RWPE2 (cell line): ENCODE measurements around the gene ADAMTSL2.

Experiments used
- ATAC-seq: fragments of 200-7000 bp; cut with Tn5 transposase; 3 replicates; pipeline ENCODE4 v1.9.1; 2021; ENCODE audit warnings: low read depth
- DNase-seq: peaks from one replicate; pipeline ENCODE4 v3.0.0-alpha.2; 2020; ENCODE audit warnings: low spot score
- H3K27ac ChIP-seq: fragments of 450-650 bp; 2 replicates; pipeline ENCODE4 v1.5.1; 2017; ENCODE audit warnings: mild to moderate bottlenecking; ENCODE audit not compliant: poor library complexity, severe bottlenecking
- H3K27me3 ChIP-seq: fragments of 250-450 bp; sonication (Bioruptor Pico); 2 replicates; pipeline ENCODE4 v1.5.1; 2021; ENCODE audit warnings: mild to moderate bottlenecking, moderate library complexity; ENCODE audit not compliant: insufficient read depth, poor library complexity, severe bottlenecking
- H3K36me3 ChIP-seq: fragments of 250-450 bp; sonication (Bioruptor Pico); 2 replicates; pipeline ENCODE4 v1.5.1; 2020; ENCODE audit warnings: low read depth, mild to moderate bottlenecking, moderate library complexity
- H3K4me1 ChIP-seq: fragments of 250-450 bp; sonication (Bioruptor Pico); 2 replicates; pipeline ENCODE4 v1.5.1; 2021; ENCODE audit warnings: mild to moderate bottlenecking, moderate library complexity; ENCODE audit not compliant: insufficient read depth, poor library complexity, severe bottlenecking
- H3K4me3 ChIP-seq: fragments of 250-450 bp; sonication (Bioruptor Pico); 2 replicates; pipeline ENCODE4 v1.5.1; 2021; ENCODE audit warnings: mild to moderate bottlenecking, moderate library complexity; ENCODE audit not compliant: severe bottlenecking
- H3K9me3 ChIP-seq: fragments of 250-450 bp; sonication (Bioruptor Pico); 2 replicates; pipeline ENCODE4 v1.5.1; 2021; ENCODE audit warnings: mild to moderate bottlenecking, moderate library complexity; ENCODE audit not compliant: severe bottlenecking
- CTCF ChIP-seq: fragments of 450-650 bp; IDR thresholded peaks from one replicate; pipeline ENCODE4 v1.5.1; 2017; ENCODE audit warnings: mild to moderate bottlenecking, moderate library complexity; ENCODE audit not compliant: poor library complexity, severe bottlenecking

Gene ADAMTSL2

GRCh38 chr9:133528001-133528875 is 6.3 kb upstream of the ADAMTSL2 start:
- Histone ChIP-seq H3K9me3 (no peaks in the 10 kb centered on the region), H3K27me3 (peaks cover 69% of the 10 kb centered on the region), H3K27ac (no peak overlapping the region), H3K36me3 (no peaks in the 10 kb centered on the region), H3K4me1 (no peaks in the 10 kb centered on the region), H3K4me3 (no peak overlapping the region)
- ATAC-seq (no peak), DNase-seq (no peak)
- no peak for TF ChIP-seq CTCF

GRCh38 chr9:133528876-133529241 is 5.6 kb upstream of the ADAMTSL2 start:
- H3K4me3 ChIP-seq: no peak overlapping the region
- no peak overlapping the region for H3K27ac ChIP-seq
- no peaks in the 10 kb centered on the region for H3K4me1 ChIP-seq
- ATAC-seq (no peak), DNase-seq (no peak)
- peaks cover 75% of the 10 kb centered on the region for H3K27me3 ChIP-seq
- no peak for TF ChIP-seq CTCF
- no peaks in the 10 kb centered on the region for H3K36me3 ChIP-seq
- H3K9me3 ChIP-seq: no peaks in the 10 kb centered on the region

GRCh38 chr9:133529457-133529856 is 5.0 kb upstream of the ADAMTSL2 start:
- no peaks in the 10 kb centered on the region for H3K36me3 ChIP-seq
- no peaks in the 10 kb centered on the region for H3K9me3 ChIP-seq
- no peak for TF ChIP-seq CTCF
- DNase-seq (no peak), ATAC-seq (no peak)
- H3K4me1 ChIP-seq: no peaks in the 10 kb centered on the region
- H3K27me3 ChIP-seq: peaks cover 81% of the 10 kb centered on the region
- H3K27ac ChIP-seq: no peak overlapping the region
- no peak overlapping the region for H3K4me3 ChIP-seq

GRCh38 chr9:133529874-133530273 is 4.6 kb upstream of the ADAMTSL2 start:
- Histone ChIP-seq H3K36me3 (no peaks in the 10 kb centered on the region), H3K9me3 (no peaks in the 10 kb centered on the region), H3K27me3 (peaks cover 86% of the 10 kb centered on the region), H3K4me1 (no peaks in the 10 kb centered on the region), H3K4me3 (no peak overlapping the region), H3K27ac (no peak overlapping the region)
- ATAC-seq (no peak), DNase-seq (no peak)
- no peak for TF ChIP-seq CTCF

GRCh38 chr9:133531293-133531692 is 3.2 kb upstream of the ADAMTSL2 start:
- no peak for ATAC-seq
- Histone ChIP-seq H3K27ac (no peak overlapping the region), H3K4me3 (no peak overlapping the region), H3K9me3 (no peaks in the 10 kb centered on the region), H3K4me1 (no peaks in the 10 kb centered on the region), H3K36me3 (no peaks in the 10 kb centered on the region), H3K27me3 (peaks cover 85% of the 10 kb centered on the region)
- TF ChIP-seq CTCF: no peak
- no peak for DNase-seq
